ENCODE measurements around the gene BANP.

The BANP gene

GRCh38 chr16:88055356-88055755, 104.1 kb downstream of the BANP start:
- DNase-seq, result no peak

- DNase-seq, result no peak
Measured at GRCh38 chr16:88056212-88056611, 105.0 kb downstream of the BANP start.

GRCh38 chr16:88057656-88058055, 106.4 kb downstream of the BANP start:
- DNase-seq, result no peak

- DNase-seq, result no peak
Measured at GRCh38 chr16:88058136-88058535, 106.9 kb downstream of the BANP start.

- DNase-seq, result no peak
Measured at GRCh38 chr16:88058817-88059216, 107.6 kb downstream of the BANP start.

- no peak for DNase-seq
Measured at GRCh38 chr16:88059701-88060386, 108.6 kb downstream of the BANP start.

- DNase-seq, result no peak
Measured at GRCh38 chr16:88060524-88061219, 109.4 kb downstream of the BANP start.

- no peak for DNase-seq
Measured at GRCh38 chr16:88061346-88062110, 110.3 kb downstream of the BANP start.

GRCh38 chr16:88062341-88063210, 111.3 kb downstream of the BANP start:
- DNase-seq, result no peak

- no peak for DNase-seq
Measured at GRCh38 chr16:88063211-88063773, 112.1 kb downstream of the BANP start.

- DNase-seq, result no peak
Measured at GRCh38 chr16:88064011-88064888, 113.0 kb downstream of the BANP start.

- DNase-seq, result no peak
Measured at GRCh38 chr16:88064889-88065746, 113.9 kb downstream of the BANP start.

- no peak for DNase-seq
Measured at GRCh38 chr16:88065747-88066142, 114.5 kb downstream of the BANP start.

- DNase-seq, result no peak
Measured at GRCh38 chr16:88066234-88066633, 115.0 kb downstream of the BANP start.

GRCh38 chr16:88066680-88067529, 115.7 kb downstream of the BANP start:
- DNase-seq, result no peak

GRCh38 chr16:88067530-88068411, 116.5 kb downstream of the BANP start:
- DNase-seq, result no peak

- no peak for DNase-seq
Measured at GRCh38 chr16:88068476-88069396, 117.5 kb downstream of the BANP start.
